Measurements from ENCODE around the gene RAB3IL1. TPM values are rescaled to one million over a fixed set of nuclear protein-coding genes. Genes with fewer than 3 reads are reported as not detected.
A peak's percentile ranks its signal among the peaks of the same experiment; 100 is the strongest.
"Not testable (repeated sequence)": the region's sequence is repeated elsewhere in the genome, so short reads cannot be mapped to it uniquely, and the experiment has no call there.

RAB3IL1 gene
- total RNA-seq, 1 donor from 2014 or later = 1.3 TPM

DNA sequence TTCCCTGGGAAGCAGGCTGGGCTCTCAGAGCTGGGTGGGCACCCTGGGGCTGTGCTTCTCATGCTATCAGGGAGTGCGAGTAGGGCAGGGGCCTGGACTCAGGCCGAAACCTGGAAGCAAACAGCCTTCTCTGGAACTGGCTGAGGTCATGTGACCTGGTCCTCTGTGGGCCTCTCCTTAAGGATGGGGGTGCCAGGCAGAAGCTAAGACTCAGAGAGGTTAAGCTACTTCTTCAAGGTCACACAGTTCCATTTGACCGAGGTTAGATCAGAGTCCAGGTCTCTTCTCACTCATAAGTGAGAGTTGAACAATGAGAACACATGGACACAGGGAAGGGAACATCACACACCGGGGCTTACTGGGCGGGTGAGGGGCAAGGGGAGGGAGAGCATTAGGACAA, 33.4 kb downstream of the RAB3IL1 start:
- no peak for TF ChIP-seq CTCF (IDR thresholded peaks at IDR 0.05; ENCODE audit: partially characterized antibody, unreplicated experiment)
- Mint-ChIP-seq H3K27me3 (ENCODE audit: unreplicated experiment) (peaks cover 6% of the 10 kb centered on the region), H3K36me3 (ENCODE audit: unreplicated experiment) (no peaks in the 10 kb centered on the region), H3K4me1 (ENCODE audit: low read depth, unreplicated experiment) (peaks cover 7% of the 10 kb centered on the region), H3K9me3 (ENCODE audit: unreplicated experiment) (peaks cover 2% of the 10 kb centered on the region), H3K27ac (ENCODE audit: unreplicated experiment) (no peak overlapping the region), H3K4me3 (ENCODE audit: unreplicated experiment) (no peak overlapping the region)
- no peak for DNase-seq

GRCh38 chr11:61883327-61883726, 34.0 kb downstream of the RAB3IL1 start:
- H3K4me3 Mint-ChIP-seq (ENCODE audit: unreplicated experiment) = no peak overlapping the region

DNA sequence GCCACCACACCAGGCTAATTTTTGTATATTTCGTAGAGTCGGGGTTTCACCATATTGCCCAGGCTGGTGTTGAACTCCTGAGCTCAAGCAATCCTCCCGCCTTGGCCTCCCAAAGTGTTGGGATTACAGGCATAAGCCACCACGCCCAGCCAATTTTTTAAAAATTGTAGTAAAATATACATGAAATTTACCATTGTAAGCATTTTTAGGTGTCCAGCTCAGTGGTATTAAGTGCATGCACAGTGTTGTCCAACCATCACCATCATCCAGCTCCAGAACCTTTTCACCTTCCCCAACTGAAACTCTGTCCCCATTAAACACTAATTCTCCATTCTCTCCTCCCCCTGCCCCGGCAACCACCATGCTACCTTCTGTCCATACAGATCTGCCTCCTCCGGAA, 34.5 kb downstream of the RAB3IL1 start:
- TF ChIP-seq CTCF (IDR thresholded peaks at IDR 0.05; ENCODE audit: partially characterized antibody, unreplicated experiment) = no peak
- DNase-seq = no peak
- H3K4me3 Mint-ChIP-seq (ENCODE audit: unreplicated experiment) = no peak overlapping the region
- H3K27ac Mint-ChIP-seq (ENCODE audit: unreplicated experiment) = peak overlapping the region; percentile 2
- H3K4me1 Mint-ChIP-seq (ENCODE audit: low read depth, unreplicated experiment) = peaks cover 7% of the 10 kb centered on the region
- H3K9me3 Mint-ChIP-seq (ENCODE audit: unreplicated experiment) = peaks cover 2% of the 10 kb centered on the region
- no peaks in the 10 kb centered on the region for H3K36me3 Mint-ChIP-seq (ENCODE audit: unreplicated experiment)
- H3K27me3 Mint-ChIP-seq (ENCODE audit: unreplicated experiment) = peaks cover 6% of the 10 kb centered on the region

More at GRCh38 chr11:61883327-61883726, 34.0 kb downstream of the RAB3IL1 start:
- H3K27ac Mint-ChIP-seq (ENCODE audit: unreplicated experiment) = peak overlapping the region; percentile 2
- peaks cover 7% of the 10 kb centered on the region for H3K4me1 Mint-ChIP-seq (ENCODE audit: low read depth, unreplicated experiment)
- peaks cover 2% of the 10 kb centered on the region for H3K9me3 Mint-ChIP-seq (ENCODE audit: unreplicated experiment)
- no peak for DNase-seq
- no peak for TF ChIP-seq CTCF (IDR thresholded peaks at IDR 0.05; ENCODE audit: partially characterized antibody, unreplicated experiment)
- H3K36me3 Mint-ChIP-seq (ENCODE audit: unreplicated experiment) = no peaks in the 10 kb centered on the region
- peaks cover 6% of the 10 kb centered on the region for H3K27me3 Mint-ChIP-seq (ENCODE audit: unreplicated experiment)

DNA sequence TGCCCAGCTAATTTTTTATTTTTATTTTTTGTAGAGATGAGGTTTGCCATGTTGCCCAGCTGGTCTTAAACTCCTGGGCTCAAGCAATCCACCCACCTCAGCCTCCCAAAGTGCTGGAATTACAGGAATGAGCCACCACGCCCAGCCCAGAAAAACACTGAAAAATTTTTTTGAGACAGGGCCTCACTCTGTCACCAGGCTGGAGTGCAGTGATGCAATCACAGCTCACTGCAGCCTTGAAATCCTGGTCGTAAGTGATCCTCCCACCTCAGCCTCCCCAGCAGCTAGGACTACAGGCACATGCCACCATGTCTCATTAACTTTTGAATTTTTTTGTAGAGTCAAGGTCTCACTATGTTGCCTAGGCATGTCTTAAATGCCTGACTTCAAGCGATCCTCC, 35.1 kb downstream of the RAB3IL1 start:
- DNase-seq; H3K36me3 Mint-ChIP-seq (ENCODE audit: unreplicated experiment); H3K27ac Mint-ChIP-seq (ENCODE audit: unreplicated experiment); H3K27me3 Mint-ChIP-seq (ENCODE audit: unreplicated experiment); H3K4me3 Mint-ChIP-seq (ENCODE audit: unreplicated experiment); H3K9me3 Mint-ChIP-seq (ENCODE audit: unreplicated experiment); H3K4me1 Mint-ChIP-seq (ENCODE audit: low read depth, unreplicated experiment): not testable (repeated sequence)

DNA sequence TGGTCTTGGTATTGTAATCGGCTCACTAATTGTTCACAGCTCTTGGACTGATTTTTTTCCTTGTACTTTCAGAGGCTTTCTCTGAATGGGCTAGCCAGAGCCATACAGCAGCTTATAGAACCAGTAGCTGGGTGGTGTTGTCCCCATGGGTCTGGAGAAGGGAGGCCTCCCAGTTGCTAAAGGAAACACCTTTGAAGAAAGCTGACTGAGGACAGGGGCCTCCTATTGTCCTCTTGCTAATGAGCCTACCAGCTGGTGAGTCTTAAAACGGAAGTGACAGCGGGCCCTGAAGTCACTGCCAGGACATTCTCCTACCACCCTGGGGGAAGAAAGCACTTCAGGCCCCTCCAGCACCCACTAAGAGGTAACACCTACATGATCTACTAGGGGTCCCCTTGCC, 36.0 kb downstream of the RAB3IL1 start:
- Mint-ChIP-seq H3K36me3 (ENCODE audit: unreplicated experiment) (no peaks in the 10 kb centered on the region), H3K4me1 (ENCODE audit: low read depth, unreplicated experiment) (peaks cover 7% of the 10 kb centered on the region), H3K27me3 (ENCODE audit: unreplicated experiment) (peaks cover 6% of the 10 kb centered on the region), H3K9me3 (ENCODE audit: unreplicated experiment) (peaks cover 2% of the 10 kb centered on the region), H3K4me3 (ENCODE audit: unreplicated experiment) (no peak overlapping the region), H3K27ac (ENCODE audit: unreplicated experiment) (no peak overlapping the region)
- no peak for DNase-seq
- no peak for TF ChIP-seq CTCF (IDR thresholded peaks at IDR 0.05; ENCODE audit: partially characterized antibody, unreplicated experiment)

DNA sequence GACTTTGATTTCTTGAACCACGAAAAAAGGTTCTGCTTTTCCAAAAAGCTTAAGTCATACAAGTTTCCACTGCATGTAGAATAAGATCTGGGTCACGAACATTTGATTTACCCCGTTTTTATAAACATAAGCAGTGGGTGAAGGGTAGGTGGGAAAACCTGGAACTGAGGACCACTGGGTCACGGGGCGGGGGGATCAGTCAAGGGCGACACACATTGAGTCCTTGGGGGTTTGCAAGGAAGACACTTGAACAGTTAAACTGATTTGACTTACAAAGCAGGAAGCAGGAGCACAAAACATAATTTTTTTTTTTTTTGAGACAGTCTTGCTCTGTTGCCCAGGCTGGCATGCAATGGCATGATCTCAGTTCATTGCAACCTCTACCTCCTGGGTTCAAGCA, 36.9 kb downstream of the RAB3IL1 start:
- TF ChIP-seq CTCF (IDR thresholded peaks at IDR 0.05; ENCODE audit: partially characterized antibody, unreplicated experiment) = no peak
- Mint-ChIP-seq H3K4me1 (ENCODE audit: low read depth, unreplicated experiment) (peaks cover 7% of the 10 kb centered on the region), H3K27ac (ENCODE audit: unreplicated experiment) (no peak overlapping the region), H3K4me3 (ENCODE audit: unreplicated experiment) (no peak overlapping the region), H3K36me3 (ENCODE audit: unreplicated experiment) (no peaks in the 10 kb centered on the region), H3K9me3 (ENCODE audit: unreplicated experiment) (peaks cover 2% of the 10 kb centered on the region), H3K27me3 (ENCODE audit: unreplicated experiment) (peaks cover 6% of the 10 kb centered on the region)
- no peak for DNase-seq

All from glutamatergic neuron (in vitro differentiated cells).